Upper lobe of left lung (tissue), 6 donors: ENCODE results near the gene MAGI2. TPM values are rescaled to one million over a fixed set of nuclear protein-coding genes. Genes with fewer than 3 reads are reported as not detected.

Experiments
- ATAC-seq, 2 donors: fragments of 200-7000 bp; cut with Tn5 transposase; one replicate each; pipeline ENCODE4 v1.9.1; 2022; ENCODE audit warnings: mild to moderate bottlenecking in 2 of 2, moderate library complexity in 2 of 2; ENCODE audit not compliant: low FRiP score in 2 of 2
- DNase-seq, 2 donors: peaks; one replicate each; pipeline ENCODE4 v3.0.0-alpha.2; 2019 to 2020
- H3K27ac ChIP-seq, 4 donors: fragments of 200-600 bp; sonication (generic); one replicate each; pipeline ENCODE4 v1.5.1; 2016 to 2019
- H3K27me3 ChIP-seq, 4 donors: fragments of 200-600 bp; sonication (generic); one replicate each; pipeline ENCODE4 v1.5.1; 2017 to 2019
- H3K36me3 ChIP-seq, 4 donors: fragments of 200-600 bp; sonication (generic); one replicate each; pipeline ENCODE4 v1.5.1; 2016 to 2019
- H3K4me1 ChIP-seq, 4 donors: fragments of 200-600 bp; sonication (generic); one replicate each; pipeline ENCODE4 v1.5.1; 2018 to 2019
- H3K4me3 ChIP-seq, 4 donors: fragments of 200-600 bp; sonication (generic); one replicate each; pipeline ENCODE4 v1.5.1; 2017 to 2019; ENCODE audit warnings: mild to moderate bottlenecking in 2 of 4, moderate library complexity in 1 of 4
- H3K9me3 ChIP-seq, 4 donors: fragments of 200-600 bp; sonication (generic); one replicate each; pipeline ENCODE4 v1.5.1; 2018 to 2019
- EP300 ChIP-seq, 4 donors: sonication (generic); formaldehyde crosslinking; IDR thresholded peaks; one replicate each; pipeline ENCODE4 v1.5.1; 2017; ENCODE audit warnings: antibody characterized with exemption in 4 of 4, control low read depth in 2 of 4
- POLR2A ChIP-seq, 4 donors: fragments of 450-650 bp; IDR thresholded peaks; one replicate each; pipeline ENCODE4 v1.5.1; 2016 to 2017; ENCODE audit warnings: antibody characterized with exemption in 4 of 4, mild to moderate bottlenecking in 2 of 4
- POLR2AphosphoS5 ChIP-seq, 2 donors: sonication (generic); formaldehyde crosslinking; IDR thresholded peaks; one replicate each; pipeline ENCODE4 v1.5.1; 2017; ENCODE audit warnings: antibody characterized with exemption in 2 of 2
- WGBS, 2 donors: methylation state at CpG; one replicate each; pipeline ENCODE4 v1.1.5; 2017 to 2018; 5-methylcytosine and 5-hydroxymethylcytosine counted together
- total RNA-seq, 6 donors: library from RNA; depleted of rRNA in 4 of 6; stranded (reverse); fragments of >200 nt in 4 of 6; gene quantifications; one replicate each; pipeline versions ENCODE4 v1.1.0 to v1.2.1, GENCODE V29; 2016 to 2021
- TF ChIP-seq, protein P1 (sequence below), 6 experiments: fragments of 450-650 bp in 4 of 6; fragments of 200-600 bp in 2 of 6; sonication (generic) in 2 of 6; IDR thresholded peaks; one replicate each; pipeline ENCODE4 v1.5.1; 2016 to 2019; ENCODE audit warnings: antibody characterized with exemption in 6 of 6
- donor health status: DM: no; HTN: no; CAD: no; lungs with moderate emphysema.
- donor health status: DM: no; HTN: yes; CAD: no; lungs with severe emphysema.

The MAGI2 gene
- total RNA-seq, 6 donors from 2014 or later, result 7.9 to 84.9 (median 11.8) TPM

DNA sequence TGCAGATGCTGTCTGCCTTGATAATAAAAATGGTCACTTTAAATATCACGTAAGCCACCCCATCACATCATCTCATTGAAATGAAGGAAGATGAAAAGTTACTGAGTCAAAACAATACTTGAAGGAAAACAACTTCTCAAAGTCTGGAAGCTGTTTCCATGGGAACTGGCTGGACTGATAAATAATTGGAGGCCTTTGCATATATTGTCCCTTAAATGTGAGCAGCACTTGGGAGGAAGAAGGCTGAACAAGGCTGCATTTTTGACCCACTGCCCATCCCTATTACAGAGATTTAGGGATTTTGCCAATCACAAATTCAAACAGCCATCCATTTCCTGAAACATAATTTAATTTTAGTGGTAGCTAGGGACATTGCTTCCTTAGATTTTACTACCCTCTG lies 18.2 kb upstream of the MAGI2 start:
- Histone ChIP-seq H3K4me1 (no peaks in the 10 kb centered on the region), H3K27ac (no peak overlapping the region), H3K4me3 (no peak overlapping the region), H3K36me3 (no peaks in the 10 kb centered on the region), H3K27me3 (no peaks in the 10 kb centered on the region), H3K9me3 (no peaks in the 10 kb centered on the region)
- no peak for TF ChIP-seq POLR2AphosphoS5 (IDR thresholded peaks at IDR 0.05)
- no peak for TF ChIP-seq POLR2A (IDR thresholded peaks at IDR 0.05)
- TF ChIP-seq, protein P1, sequence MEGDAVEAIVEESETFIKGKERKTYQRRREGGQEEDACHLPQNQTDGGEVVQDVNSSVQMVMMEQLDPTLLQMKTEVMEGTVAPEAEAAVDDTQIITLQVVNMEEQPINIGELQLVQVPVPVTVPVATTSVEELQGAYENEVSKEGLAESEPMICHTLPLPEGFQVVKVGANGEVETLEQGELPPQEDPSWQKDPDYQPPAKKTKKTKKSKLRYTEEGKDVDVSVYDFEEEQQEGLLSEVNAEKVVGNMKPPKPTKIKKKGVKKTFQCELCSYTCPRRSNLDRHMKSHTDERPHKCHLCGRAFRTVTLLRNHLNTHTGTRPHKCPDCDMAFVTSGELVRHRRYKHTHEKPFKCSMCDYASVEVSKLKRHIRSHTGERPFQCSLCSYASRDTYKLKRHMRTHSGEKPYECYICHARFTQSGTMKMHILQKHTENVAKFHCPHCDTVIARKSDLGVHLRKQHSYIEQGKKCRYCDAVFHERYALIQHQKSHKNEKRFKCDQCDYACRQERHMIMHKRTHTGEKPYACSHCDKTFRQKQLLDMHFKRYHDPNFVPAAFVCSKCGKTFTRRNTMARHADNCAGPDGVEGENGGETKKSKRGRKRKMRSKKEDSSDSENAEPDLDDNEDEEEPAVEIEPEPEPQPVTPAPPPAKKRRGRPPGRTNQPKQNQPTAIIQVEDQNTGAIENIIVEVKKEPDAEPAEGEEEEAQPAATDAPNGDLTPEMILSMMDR (IDR thresholded peaks at IDR 0.05), result no peak
- no peak for TF ChIP-seq EP300 (IDR thresholded peaks at IDR 0.05)
- WGBS, 2 donors, result 82 to 97% methylated on average over 1 of the region's 1 CpG
- DNase-seq (no peak), ATAC-seq (no peak)

DNA sequence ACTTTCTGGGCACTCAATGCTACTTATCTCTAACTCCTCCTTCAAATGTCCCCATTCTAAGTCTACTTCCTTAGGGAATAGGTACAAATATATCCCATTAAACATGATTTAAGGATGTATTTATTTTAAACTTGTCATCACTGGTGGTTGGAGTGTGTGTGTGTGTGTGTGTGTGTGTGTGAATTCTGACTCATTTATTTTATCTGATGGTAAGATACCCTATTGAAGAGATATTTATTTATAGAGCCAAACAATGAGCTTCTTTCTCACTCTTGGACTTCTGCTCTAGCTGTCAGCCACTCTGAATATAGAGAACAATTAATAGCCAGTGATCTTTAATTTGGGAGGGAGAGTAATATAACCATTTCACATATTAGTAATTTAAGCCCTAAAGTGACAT lies 17.8 kb upstream of the MAGI2 start:
- Histone ChIP-seq H3K27me3 (no peaks in the 10 kb centered on the region), H3K4me3 (no peak overlapping the region), H3K27ac (no peak overlapping the region), H3K9me3 (no peaks in the 10 kb centered on the region), H3K36me3 (no peaks in the 10 kb centered on the region), H3K4me1 (no peaks in the 10 kb centered on the region)
- TF ChIP-seq POLR2A (IDR thresholded peaks at IDR 0.05) (no peak), EP300 (IDR thresholded peaks at IDR 0.05) (no peak), POLR2AphosphoS5 (IDR thresholded peaks at IDR 0.05) (no peak)
- TF ChIP-seq, protein P1 (IDR thresholded peaks at IDR 0.05), result no peak
- ATAC-seq (no peak), DNase-seq (no peak)

DNA sequence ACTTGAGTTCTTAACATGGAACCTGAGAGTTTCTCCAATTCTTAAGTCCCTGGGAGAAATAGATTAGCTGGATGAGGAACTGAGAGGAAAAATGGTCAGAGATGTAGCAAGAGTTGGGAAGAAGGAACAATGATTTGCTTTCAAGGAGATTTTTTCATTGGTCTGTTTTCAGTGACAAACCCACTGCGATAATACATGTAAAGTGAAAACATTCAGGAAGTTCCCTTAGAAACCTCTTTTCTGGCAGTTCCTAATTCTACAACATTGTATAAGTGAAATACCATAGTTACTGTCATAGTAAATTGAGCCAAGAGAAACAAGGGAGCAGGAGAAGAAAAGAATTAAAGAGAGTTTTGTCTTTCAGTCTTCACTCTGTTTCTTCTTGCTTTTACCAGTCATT lies 12.1 kb upstream of the MAGI2 start:
- 77 to 91% methylated on average over 1 of the region's 1 CpG for WGBS, 2 donors
- ATAC-seq, result no peak
- no peak overlapping the region for H3K4me3 ChIP-seq

DNA sequence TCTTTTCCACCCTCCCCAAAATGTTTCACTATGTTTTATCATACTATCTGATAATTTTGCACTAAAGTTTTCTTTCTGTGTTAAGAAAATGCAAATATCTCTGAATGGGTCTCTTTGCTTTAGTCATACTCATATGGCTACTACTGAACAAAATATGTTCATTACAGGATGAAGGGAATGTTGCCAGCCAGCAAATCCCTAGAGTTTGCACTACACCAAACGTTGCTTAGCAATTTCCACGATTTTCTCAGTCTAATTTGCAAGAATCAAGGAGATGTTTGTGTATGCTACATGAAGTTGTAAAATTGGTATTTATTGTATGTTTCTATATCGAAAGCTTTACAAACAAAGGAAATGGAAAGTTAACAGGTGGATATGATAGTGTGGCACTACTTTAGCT lies 10.6 kb upstream of the MAGI2 start:
- Histone ChIP-seq H3K9me3 (no peaks in the 10 kb centered on the region), H3K4me1 (peaks cover 0 to 7% (median 2%) of the 10 kb centered on the region in 4 donors), H3K27me3 (no peaks in the 10 kb centered on the region), H3K27ac (no peak overlapping the region), H3K4me3 (no peak overlapping the region), H3K36me3 (no peaks in the 10 kb centered on the region)
- TF ChIP-seq POLR2AphosphoS5 (IDR thresholded peaks at IDR 0.05) (no peak), EP300 (IDR thresholded peaks at IDR 0.05) (no peak), POLR2A (IDR thresholded peaks at IDR 0.05) (no peak)
- TF ChIP-seq, protein P1 (IDR thresholded peaks at IDR 0.05), result no peak
- DNase-seq, result no peak
- no peak for ATAC-seq
- 69 to 83% methylated on average over 3 of the region's 3 CpGs for WGBS, 2 donors

More for the DNA sequence above, 12.1 kb upstream of the MAGI2 start:
- Histone ChIP-seq H3K4me1 (peaks cover 0 to 7% (median 2%) of the 10 kb centered on the region in 4 donors), H3K27me3 (no peaks in the 10 kb centered on the region), H3K27ac (no peak overlapping the region), H3K36me3 (no peaks in the 10 kb centered on the region), H3K9me3 (no peaks in the 10 kb centered on the region)
- TF ChIP-seq POLR2A (IDR thresholded peaks at IDR 0.05), result no peak
- TF ChIP-seq POLR2AphosphoS5 (IDR thresholded peaks at IDR 0.05), result no peak
- TF ChIP-seq EP300 (IDR thresholded peaks at IDR 0.05), result no peak
- TF ChIP-seq, protein P1 (IDR thresholded peaks at IDR 0.05), result no peak
- no peak for DNase-seq

DNA sequence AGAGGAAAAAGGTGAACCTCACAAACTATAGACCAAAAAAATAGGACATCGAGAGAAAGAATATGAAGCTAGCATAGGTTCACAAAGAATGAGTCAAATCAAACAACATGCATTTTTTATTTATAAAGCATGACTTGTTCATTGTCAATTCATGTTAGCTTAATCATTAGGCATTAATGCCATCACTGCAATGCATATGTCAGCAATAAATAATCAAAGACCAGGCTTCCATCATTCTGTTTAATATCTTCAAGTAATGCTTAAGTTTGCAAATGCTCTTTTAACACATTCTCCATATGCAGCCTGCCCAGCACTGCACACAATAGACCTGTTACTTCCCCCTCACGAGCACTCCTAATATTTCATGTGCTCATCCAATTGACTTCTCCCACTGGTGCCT lies 8.9 kb upstream of the MAGI2 start:
- peaks cover 0 to 7% (median 2%) of the 10 kb centered on the region in 4 donors for H3K4me1 ChIP-seq
- TF ChIP-seq, protein P1 (IDR thresholded peaks at IDR 0.05), result no peak
- TF ChIP-seq POLR2AphosphoS5 (IDR thresholded peaks at IDR 0.05) (no peak), EP300 (IDR thresholded peaks at IDR 0.05) (no peak)
- WGBS, 2 donors, result 87 to 94% methylated on average over 2 of the region's 2 CpGs
- ATAC-seq (no peak), DNase-seq (no peak)
- H3K36me3 ChIP-seq, result no peaks in the 10 kb centered on the region
- no peak overlapping the region for H3K27ac ChIP-seq
- H3K4me3 ChIP-seq, result no peak overlapping the region
- no peaks in the 10 kb centered on the region for H3K27me3 ChIP-seq
- no peaks in the 10 kb centered on the region for H3K9me3 ChIP-seq
